ENCODE results near the gene DYNLRB1. TPM values are rescaled to one million over a fixed set of nuclear protein-coding genes. Genes with fewer than 3 reads are reported as not detected.
"Not testable (repeated sequence)": the region's sequence is repeated elsewhere in the genome, so short reads cannot be mapped to it uniquely, and the experiment has no call there.

The DYNLRB1 gene
- total RNA-seq, 1 donor from 2014 or later: 60.1 TPM

DNA sequence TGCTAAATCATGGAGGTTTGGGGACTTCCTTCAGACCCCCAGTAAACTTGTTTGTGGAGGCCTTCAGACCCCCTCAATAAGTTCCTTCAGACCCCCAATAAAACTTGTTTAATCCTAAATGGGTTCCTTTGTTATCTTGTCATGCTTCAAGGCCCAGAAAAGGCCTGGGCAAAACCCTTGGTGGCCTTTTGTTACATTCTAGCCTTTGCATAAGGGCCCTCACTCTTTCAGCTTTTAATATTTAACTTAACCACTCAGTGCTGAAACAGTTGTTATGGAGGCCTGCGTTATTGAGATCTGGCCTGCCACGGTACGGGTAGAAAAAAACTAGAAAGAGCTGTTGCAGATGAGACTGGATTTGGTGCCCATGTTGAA, 4.3 kb upstream of the DYNLRB1 start:
- DNase-seq (ENCODE audit: low read depth): peak; percentile 76

DNA sequence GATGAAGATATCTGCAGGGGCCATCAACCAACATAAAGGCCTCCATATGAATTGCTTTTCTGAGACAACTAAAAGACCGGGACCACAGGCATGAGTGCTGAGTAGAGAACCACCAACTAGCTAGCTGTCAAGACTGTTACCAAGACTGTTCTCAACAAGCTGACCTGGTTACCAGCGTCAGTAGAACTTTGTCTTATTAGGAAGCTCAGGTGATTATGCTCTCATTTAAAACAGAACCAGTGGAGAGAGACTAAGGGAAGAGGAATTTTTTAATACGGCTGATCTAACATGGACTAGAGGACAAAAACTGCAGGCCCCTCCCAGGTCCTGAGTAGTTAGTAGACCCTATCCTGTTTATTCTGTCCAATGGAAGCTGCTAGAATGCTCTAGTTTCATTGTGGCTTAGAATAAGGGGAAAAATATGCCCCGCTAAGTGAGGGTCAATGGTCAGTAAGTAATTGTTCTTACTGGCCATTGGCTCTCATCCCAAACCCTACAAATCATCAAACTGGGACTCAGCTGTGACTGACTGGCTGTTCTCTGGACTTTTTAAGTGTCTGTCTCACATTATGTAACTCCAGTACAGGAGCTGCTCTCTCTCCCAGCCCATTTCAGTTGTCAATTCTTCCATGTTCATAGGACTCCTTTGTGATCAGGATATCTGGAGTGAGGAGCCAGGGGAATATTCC, 3.8 kb upstream of the DYNLRB1 start:
- DNase-seq (ENCODE audit: low read depth): peak; percentile 96

- peak; percentile 80 for DNase-seq (ENCODE audit: low read depth)
Measured at GRCh38 chr20:34512955-34513419, 3.2 kb upstream of the DYNLRB1 start.

GRCh38 chr20:34514034-34514433, 2.2 kb upstream of the DYNLRB1 start:
- not testable (repeated sequence) for DNase-seq (ENCODE audit: low read depth)

DNA sequence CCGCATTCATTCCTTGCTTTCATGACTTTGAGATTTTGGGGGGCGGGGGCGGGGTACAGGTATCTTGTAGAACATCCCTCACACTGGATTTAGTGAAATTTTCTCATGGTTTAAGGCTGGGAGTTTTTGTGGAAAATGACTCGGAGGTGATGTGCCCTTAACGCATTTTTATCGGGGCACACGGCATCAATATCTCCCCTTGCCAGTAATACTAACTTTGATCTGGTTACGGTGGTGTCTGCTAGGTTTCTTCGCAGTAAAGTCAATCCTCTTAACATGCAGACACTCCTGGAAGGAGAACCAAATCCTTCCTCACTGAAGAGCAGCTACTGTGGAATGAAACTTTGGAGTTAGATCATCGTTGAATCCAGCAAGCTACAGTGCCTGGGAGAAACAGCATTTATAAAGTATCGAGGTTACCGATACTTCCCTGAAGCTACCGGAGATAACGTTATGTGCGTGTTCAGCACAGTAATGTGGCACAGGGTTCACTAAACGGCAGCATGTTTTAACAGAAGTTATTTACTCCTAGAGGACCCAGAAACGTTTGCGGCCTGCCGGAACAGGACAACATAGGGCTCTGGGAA, 1.2 kb upstream of the DYNLRB1 start:
- no peak for DNase-seq (ENCODE audit: low read depth)

DNA sequence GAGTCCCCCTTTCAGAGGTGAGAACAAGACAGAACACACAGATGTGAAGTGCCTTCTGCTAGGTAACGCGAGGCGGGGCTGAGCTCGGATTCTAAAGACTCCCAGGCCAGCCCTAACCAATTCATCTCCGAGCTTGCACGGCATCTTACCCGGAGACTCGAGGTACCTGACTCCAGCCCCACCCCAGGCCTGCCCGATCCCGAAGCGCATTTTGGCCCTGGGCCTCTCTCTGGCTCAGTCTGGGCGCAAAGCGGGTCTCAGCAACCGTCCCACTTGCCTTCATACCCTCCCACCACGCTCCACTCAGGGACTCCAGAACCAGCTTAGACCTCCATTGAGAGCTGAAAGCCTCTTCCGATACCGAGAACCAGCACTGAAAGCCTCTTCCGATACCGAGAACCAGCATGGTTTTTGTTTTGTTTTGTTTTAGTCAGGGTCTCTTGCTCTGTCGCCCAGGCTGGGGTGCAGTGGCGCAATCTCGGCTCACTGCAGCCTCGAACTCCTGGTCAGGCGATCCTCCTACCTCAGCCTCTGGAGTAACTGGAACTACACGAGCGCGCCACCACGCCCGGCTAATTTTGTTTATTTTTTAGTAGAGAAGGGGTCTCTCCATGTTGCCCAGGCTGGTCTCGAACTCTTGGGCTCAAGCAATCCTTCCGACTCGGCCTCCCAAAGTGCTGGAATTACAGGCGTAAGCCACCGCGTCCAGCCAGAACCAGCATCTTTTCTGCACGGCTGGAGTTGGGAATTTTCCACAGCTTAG, 557 bp upstream of the DYNLRB1 start:
- DNase-seq (ENCODE audit: low read depth): peak; percentile 61

DNA sequence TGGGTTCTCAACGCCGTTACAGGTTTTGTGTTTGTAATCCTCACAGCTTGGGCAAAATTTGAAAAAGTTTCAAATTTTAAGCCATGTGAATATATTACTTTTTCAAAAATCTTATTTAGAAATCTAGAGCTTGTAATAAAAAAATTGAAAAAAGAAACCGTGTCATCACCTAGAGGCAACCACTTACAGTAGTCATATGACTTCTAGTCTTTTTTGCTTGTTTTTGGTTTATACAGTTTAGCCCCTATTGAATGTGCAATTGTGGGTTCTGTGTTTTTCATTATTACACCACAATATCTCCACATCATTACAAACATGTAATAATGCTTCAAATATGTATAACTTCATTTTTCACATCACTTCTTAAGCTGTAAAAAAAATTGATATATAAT, 888 bp downstream of the DYNLRB1 start:
- no peak for DNase-seq (ENCODE audit: low read depth)

GRCh38 chr20:34518863-34519262, 2.6 kb downstream of the DYNLRB1 start:
- not testable (repeated sequence) for DNase-seq (ENCODE audit: low read depth)

GRCh38 chr20:34519841-34520240, 3.6 kb downstream of the DYNLRB1 start:
- not testable (repeated sequence) for DNase-seq (ENCODE audit: low read depth)

GRCh38 chr20:34522969-34523871, 7.0 kb downstream of the DYNLRB1 start:
- peak; percentile 51 for DNase-seq (ENCODE audit: low read depth)

GRCh38 chr20:34524426-34524825, 8.2 kb downstream of the DYNLRB1 start:
- no peak for DNase-seq (ENCODE audit: low read depth)

GRCh38 chr20:34525342-34525708, 9.1 kb downstream of the DYNLRB1 start:
- DNase-seq (ENCODE audit: low read depth): no peak

GRCh38 chr20:34525709-34526416, 9.6 kb downstream of the DYNLRB1 start:
- DNase-seq (ENCODE audit: low read depth): peak; percentile 100

DNA sequence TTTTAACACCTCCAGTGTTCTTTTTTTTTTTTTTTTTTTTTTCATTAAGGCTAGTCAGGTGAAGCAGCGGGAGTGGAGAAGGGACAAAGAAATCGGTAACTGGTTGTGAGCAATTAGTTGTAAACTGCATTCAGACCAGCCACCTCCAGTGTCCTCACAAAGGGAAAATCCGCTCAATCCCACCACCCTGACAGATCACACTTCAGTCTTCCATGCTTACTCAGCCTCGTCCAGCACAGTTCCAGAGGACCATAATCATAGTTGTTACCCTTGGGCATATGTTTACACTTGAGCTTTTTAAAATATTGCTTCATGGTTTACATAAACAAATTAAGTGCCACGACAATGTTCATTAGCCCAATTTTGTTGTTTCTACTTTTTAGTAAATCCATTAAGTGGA, 10.2 kb downstream of the DYNLRB1 start:
- peak; percentile 21 for DNase-seq (ENCODE audit: low read depth)

GRCh38 chr20:34527016-34527415, 10.8 kb downstream of the DYNLRB1 start:
- no peak for DNase-seq (ENCODE audit: low read depth)

DNA sequence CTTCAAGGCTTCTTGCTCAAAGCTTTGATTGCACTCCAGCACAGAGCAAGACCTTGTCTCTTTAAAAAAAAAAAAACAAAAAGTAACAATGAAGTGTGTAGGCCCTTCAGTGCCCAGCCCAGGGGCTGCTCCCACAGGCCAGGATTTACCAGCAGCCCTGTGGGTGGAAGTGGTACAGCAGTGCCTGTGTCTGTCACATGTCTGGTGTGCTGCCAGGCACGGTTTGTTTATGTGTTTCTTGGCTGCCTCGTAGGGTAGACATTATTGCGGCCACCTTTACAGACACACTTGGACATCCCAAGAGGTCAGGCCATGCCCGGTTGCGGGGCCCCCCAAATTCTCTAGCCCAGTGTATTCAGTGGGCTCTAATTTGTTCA, 12.7 kb downstream of the DYNLRB1 start:
- DNase-seq (ENCODE audit: low read depth): peak; percentile 49

GRCh38 chr20:34529742-34530141, 13.5 kb downstream of the DYNLRB1 start:
- DNase-seq (ENCODE audit: low read depth): no peak

DNA sequence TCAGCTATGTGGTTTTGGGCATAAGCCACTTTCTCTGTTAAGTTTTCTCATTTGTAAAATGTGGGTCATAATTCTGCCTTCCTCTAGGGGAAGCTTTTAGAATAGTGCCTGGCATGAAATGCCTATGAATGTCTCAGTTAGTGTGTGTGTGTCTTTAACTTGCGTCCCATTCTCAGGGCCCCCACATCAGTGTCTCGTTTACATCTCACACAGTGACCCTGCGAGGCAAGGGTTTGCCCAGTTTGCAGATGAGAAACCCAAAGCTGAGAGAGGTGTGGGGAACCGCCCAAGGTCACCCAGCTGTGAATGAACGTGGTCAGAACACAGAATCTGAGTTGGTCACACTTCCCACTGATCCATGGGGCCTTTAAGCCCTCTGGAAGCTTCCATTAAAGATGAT, 14.1 kb downstream of the DYNLRB1 start:
- no peak for DNase-seq (ENCODE audit: low read depth)

- DNase-seq (ENCODE audit: low read depth): no peak
Measured at GRCh38 chr20:34531608-34532265, 15.5 kb downstream of the DYNLRB1 start.

DNA sequence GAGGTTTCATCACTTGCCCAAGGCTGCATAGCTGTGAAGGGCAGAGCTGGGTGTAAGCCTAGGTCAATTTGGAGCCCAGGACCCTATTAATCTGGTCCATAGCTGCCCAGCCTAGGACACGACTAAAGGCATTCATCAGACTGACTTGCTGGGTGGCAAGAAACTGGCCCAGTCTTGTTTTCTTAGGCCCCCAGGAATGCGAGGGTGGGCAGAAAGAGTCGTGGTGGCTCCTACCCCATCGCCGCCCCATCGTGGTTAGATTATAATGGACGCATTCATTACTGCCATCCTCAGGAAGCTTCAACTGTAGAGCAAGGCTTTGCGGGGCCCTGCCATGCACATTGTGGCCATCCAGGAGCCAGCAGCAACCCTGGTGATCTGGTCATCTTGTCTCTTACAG, 16.1 kb downstream of the DYNLRB1 start:
- no peak for DNase-seq (ENCODE audit: low read depth)

DNA sequence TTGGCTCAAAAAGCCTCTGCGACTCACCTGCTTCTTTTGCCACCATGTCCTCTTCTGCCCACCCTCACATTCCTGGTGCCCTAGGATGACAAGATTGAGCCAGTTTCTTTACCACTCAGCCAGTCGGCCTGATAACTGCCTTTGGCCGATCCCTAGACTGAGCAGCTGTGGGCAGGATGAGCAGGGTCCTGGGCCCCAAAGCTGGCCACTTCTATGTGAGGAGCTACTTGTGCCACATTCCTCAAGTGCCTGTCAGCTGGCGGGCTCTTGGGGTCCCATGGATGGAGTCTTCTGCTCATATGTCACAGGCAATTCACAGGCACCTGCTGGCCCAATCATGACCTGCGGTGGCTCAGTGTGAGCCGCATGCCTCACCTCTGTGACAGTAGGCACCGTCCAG, 16.5 kb downstream of the DYNLRB1 start:
- no peak for DNase-seq (ENCODE audit: low read depth)

All from renal cortical epithelial cell (primary cell).